GM20431 (cell line): ENCODE data around the gene PLAC1.

ENCODE experiments used
- in situ Hi-C: fragments of 300-500 bp; cut with MseI, MboI; formaldehyde crosslinking; loops from one replicate; pipeline ENCODE4 v1.15.0; 2020; ENCODE audit warnings: low sequenced_read_pairs; ENCODE audit not compliant: unreplicated experiment

Gene PLAC1

GRCh38 chrX:134547047-134547679 is 111.1 kb downstream of the PLAC1 start:
- in situ Hi-C loops: no loop called here

GRCh38 chrX:134546187-134546586 is 112.1 kb downstream of the PLAC1 start:
- in situ Hi-C loops: no loop called here

GRCh38 chrX:134545510-134545909 is 112.8 kb downstream of the PLAC1 start:
- in situ Hi-C loops: no loop called here

GRCh38 chrX:134544513-134545151 is 113.6 kb downstream of the PLAC1 start:
- in situ Hi-C loops: no loop called here

- in situ Hi-C loops: no loop called here
These were observed 114.1 kb downstream of the PLAC1 start for GRCh38 chrX:134544135-134544512.

- in situ Hi-C loops: no loop called here
These were observed 115.0 kb downstream of the PLAC1 start for GRCh38 chrX:134543288-134543687.

- in situ Hi-C loops: no loop called here
These were observed 115.8 kb downstream of the PLAC1 start for GRCh38 chrX:134542485-134542884.

- in situ Hi-C loops: no loop called here
These were observed 116.4 kb downstream of the PLAC1 start for GRCh38 chrX:134541906-134542305.

GRCh38 chrX:134538316-134538715 is 120.0 kb downstream of the PLAC1 start:
- in situ Hi-C loops: no loop called here

GRCh38 chrX:134537179-134537955 is 120.9 kb downstream of the PLAC1 start:
- in situ Hi-C loops: no loop called here

GRCh38 chrX:134533952-134534351 is 124.3 kb downstream of the PLAC1 start:
- in situ Hi-C loops: no loop called here

GRCh38 chrX:134533352-134533751 is 124.9 kb downstream of the PLAC1 start:
- in situ Hi-C loops: no loop called here

GRCh38 chrX:134530845-134531244 is 127.4 kb downstream of the PLAC1 start:
- in situ Hi-C loops: no loop called here

GRCh38 chrX:134529481-134529880 is 128.8 kb downstream of the PLAC1 start:
- in situ Hi-C loops: no loop called here

- in situ Hi-C loops: no loop called here
These were observed 129.3 kb downstream of the PLAC1 start for GRCh38 chrX:134528960-134529359.

- in situ Hi-C loops: no loop called here
These were observed 131.9 kb downstream of the PLAC1 start for GRCh38 chrX:134526399-134526798.

- in situ Hi-C loops: no loop called here
These were observed 133.0 kb downstream of the PLAC1 start for GRCh38 chrX:134525086-134525792.

- in situ Hi-C loops: loop anchor here (25.0 kb wide), 1 partner anchor 238 kb away; no protein-coding TSS in a partner anchor
These were observed 134.1 kb downstream of the PLAC1 start for GRCh38 chrX:134524181-134524580.

GRCh38 chrX:134520860-134521390 is 137.3 kb downstream of the PLAC1 start:
- in situ Hi-C loops: loop anchor here (25.0 kb wide), 1 partner anchor 241 kb away; no protein-coding TSS in a partner anchor
